Cardiac muscle cell (in vitro differentiated cells and primary cell): ENCODE results near the gene PLIN5. TPM values are rescaled to one million over a fixed set of nuclear protein-coding genes. Genes with fewer than 3 reads are reported as not detected.

Experiments
- DNase-seq, 2 donors: peaks; one replicate each; pipeline versions ENCODE4 v3.0.0 to v3.0.0-alpha.2; 2010 to 2017; ENCODE audit warnings: low read depth in 1 of 2, low spot score in 1 of 2
- H3K27ac ChIP-seq: fragments of 200-600 bp; sonication (generic); 2 replicates; pipeline ENCODE4 v1.5.1; 2016
- H3K27me3 ChIP-seq: fragments of 200-600 bp; sonication (generic); 2 replicates; pipeline ENCODE4 v1.6.0; 2016; ENCODE audit warnings: control low read depth
- H3K36me3 ChIP-seq: fragments of 200-600 bp; sonication (generic); 2 replicates; pipeline ENCODE4 v1.5.1; 2016; ENCODE audit warnings: control low read depth
- H3K4me1 ChIP-seq: fragments of 200-600 bp; sonication (generic); 2 replicates; pipeline ENCODE4 v1.8.1; 2017; ENCODE audit warnings: low read depth, mild to moderate bottlenecking, mixed run types
- H3K4me3 ChIP-seq: fragments of 200-600 bp; sonication (generic); 2 replicates; pipeline ENCODE4 v1.5.1; 2016; ENCODE audit warnings: mild to moderate bottlenecking
- H3K9me3 ChIP-seq: fragments of 200-600 bp; sonication (generic); 2 replicates; pipeline ENCODE4 v1.5.1; 2017; ENCODE audit warnings: low read depth, mild to moderate bottlenecking, control low read depth
- CTCF ChIP-seq: IDR thresholded peaks from 2 replicates; pipeline ENCODE4 v1.5.1; 2012; ENCODE audit warnings: low read depth, mild to moderate bottlenecking, low read length
- polyA plus RNA-seq: library from polyadenylated mRNA; unstranded; fragments of >200 nt; fragmentation: Nextera tagmentation; extraction: Ambion mirVana; gene quantifications from 2 replicates; pipeline ENCODE4 v1.2.1, GENCODE V29; 2016
- total RNA-seq: library from RNA; depleted of rRNA; stranded (reverse); fragments of >200 nt; gene quantifications from 2 replicates; pipeline ENCODE4 v1.2.3, GENCODE V29; 2016

PLIN5 gene
- total and polyA plus RNA-seq, 2 experiments from 2014 or later = 8.7 to 10.1 TPM

- H3K4me1 ChIP-seq = no peaks in the 10 kb centered on the region
Observed at GRCh38 chr19:4519172-4519496, 15.9 kb downstream of the PLIN5 start.

DNA sequence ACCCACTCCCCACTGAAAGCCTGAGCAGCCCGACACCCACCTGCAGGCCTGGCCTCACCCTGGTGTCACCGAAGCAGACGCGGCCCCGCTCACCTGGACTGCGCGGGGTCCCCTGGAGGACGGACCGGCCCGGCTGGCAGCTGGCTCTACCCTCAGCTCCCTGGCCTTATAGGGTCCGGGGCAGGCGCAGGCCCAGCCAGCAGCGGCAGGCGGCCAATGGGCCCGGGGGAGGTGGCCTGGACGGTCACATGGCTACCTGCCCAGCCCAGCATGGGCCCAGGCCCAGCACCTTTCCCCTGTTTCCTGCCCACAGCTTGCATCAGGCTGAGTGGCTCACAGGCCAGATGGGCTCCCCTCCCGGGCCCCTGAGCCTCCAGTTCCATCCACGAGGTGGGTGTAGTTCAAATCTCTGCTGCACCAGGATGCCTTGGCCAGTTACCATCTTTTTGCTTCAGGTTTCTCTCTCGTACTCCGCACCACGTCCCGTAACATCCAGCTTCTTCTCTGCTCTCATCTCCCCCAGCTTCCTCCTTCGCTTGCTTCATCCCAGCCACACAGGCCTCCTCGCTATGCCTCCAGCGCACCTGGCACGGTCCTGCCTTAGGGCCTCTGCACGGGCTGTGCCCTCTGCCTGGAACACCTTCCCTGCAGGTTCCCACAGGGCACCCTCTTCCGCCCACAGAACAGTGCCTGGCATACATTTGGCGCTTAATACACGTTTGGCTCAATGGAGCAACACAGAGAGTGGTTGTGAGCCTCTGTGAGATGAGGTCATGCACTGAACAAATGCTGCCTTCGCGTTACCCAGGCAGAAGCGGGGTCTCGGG is 16.5 kb downstream of the PLIN5 start, which contains the start of gene PLIN4:
TSS of gene PLIN4 (minus strand) at position 142 of the 827 bp plus-strand sequence. CDS start 214 bp downstream, outside the sequence.
- H3K9me3 ChIP-seq = no peaks in the 10 kb centered on the region
- no peak for TF ChIP-seq CTCF
- no peaks in the 10 kb centered on the region for H3K27me3 ChIP-seq
- no peak within 1 kb of the TSS for H3K27ac ChIP-seq
- H3K4me1 ChIP-seq = no peaks in the 10 kb centered on the region
- peak in 1 of 2 donors; percentile 94 for DNase-seq
- no peaks in the 10 kb centered on the region for H3K36me3 ChIP-seq
- H3K4me3 ChIP-seq = no peak within 1 kb of the TSS

More at GRCh38 chr19:4519172-4519496, 15.9 kb downstream of the PLIN5 start:
- DNase-seq = no peak
- H3K4me3 ChIP-seq = no peak overlapping the region
- TF ChIP-seq CTCF = no peak
- H3K27me3 ChIP-seq = no peaks in the 10 kb centered on the region
- no peak overlapping the region for H3K27ac ChIP-seq
- H3K9me3 ChIP-seq = no peaks in the 10 kb centered on the region
- H3K36me3 ChIP-seq = no peaks in the 10 kb centered on the region

GRCh38 chr19:4517451-4518057 is 17.5 kb downstream of the PLIN5 start:
- no peak overlapping the region for H3K4me3 ChIP-seq

DNA sequence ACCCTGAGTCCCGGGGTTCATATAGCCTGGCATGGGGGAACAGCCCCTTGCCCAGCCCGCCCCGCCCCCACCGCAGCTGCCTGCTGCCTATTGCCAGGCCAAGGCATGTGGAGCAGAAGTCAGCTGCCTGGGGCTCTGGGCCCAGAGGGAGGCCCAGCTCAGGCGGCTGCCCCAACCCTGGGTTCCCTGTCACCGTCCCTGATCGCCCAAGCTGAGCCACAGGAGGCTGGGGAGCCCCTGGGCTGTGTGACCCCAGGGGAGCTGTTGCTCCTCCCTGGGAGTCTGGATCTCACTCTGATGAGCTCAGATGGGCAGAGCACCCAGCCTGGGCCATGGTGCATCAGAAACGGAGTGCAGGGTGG is 18.1 kb downstream of the PLIN5 start:
- Histone ChIP-seq H3K4me3 (no peak overlapping the region), H3K9me3 (no peaks in the 10 kb centered on the region), H3K27me3 (no peaks in the 10 kb centered on the region), H3K4me1 (no peaks in the 10 kb centered on the region), H3K36me3 (no peaks in the 10 kb centered on the region), H3K27ac (no peak overlapping the region)
- DNase-seq = no peak
- TF ChIP-seq CTCF = no peak

More at GRCh38 chr19:4517451-4518057, 17.5 kb downstream of the PLIN5 start:
- no peak for TF ChIP-seq CTCF
- Histone ChIP-seq H3K27ac (no peak overlapping the region), H3K9me3 (no peaks in the 10 kb centered on the region), H3K4me1 (no peaks in the 10 kb centered on the region), H3K36me3 (no peaks in the 10 kb centered on the region), H3K27me3 (no peaks in the 10 kb centered on the region)
- DNase-seq = no peak

DNA sequence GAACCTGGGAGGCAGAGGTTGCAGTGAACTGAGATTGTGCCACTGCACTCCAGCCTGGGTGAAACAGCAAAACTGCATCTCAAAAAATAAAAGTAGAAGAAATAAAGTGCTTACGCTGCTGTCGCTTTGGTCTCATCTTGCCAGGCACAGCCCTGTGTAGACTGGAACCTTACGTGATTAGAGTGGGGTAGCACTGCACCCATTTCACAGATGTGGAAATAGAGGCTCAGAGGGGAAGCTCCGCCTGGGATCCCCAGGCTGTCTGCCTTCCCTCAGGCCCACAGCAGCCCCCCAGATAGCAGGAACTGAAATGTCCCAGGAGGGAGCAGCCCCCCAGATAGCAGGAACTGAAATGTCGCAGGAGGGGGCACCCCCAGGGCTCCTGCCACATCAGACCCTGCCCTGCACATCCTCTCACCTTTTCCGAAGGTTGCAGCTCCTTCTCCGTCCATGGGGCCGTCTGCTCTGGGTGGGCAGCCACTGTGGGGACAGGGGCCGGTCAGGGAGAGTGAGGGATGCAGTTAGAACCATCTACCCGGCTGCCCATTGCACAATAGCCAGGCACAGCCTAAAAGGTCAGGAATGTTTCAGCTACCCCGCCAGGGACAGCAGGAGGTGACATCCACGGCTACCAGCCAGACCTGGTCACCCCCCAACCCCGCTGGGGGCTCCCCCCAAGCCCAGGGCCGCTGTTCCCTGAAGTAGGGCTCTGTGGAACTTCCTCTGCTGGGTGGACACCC is 18.7 kb downstream of the PLIN5 start:
- H3K27ac ChIP-seq = no peak overlapping the region
- no peaks in the 10 kb centered on the region for H3K9me3 ChIP-seq
- no peaks in the 10 kb centered on the region for H3K36me3 ChIP-seq
- H3K27me3 ChIP-seq = no peaks in the 10 kb centered on the region
- H3K4me1 ChIP-seq = no peaks in the 10 kb centered on the region
- no peak for TF ChIP-seq CTCF
- H3K4me3 ChIP-seq = no peak overlapping the region
- no peak for DNase-seq
